HG03558 (cell line): ENCODE results near the gene CFAP300.

ENCODE experiments used
- ATAC-seq: cut with Tn5 transposase; IDR thresholded peaks from one replicate; pipeline ENCODE4 v1.9.1; 2021; ENCODE audit warnings: moderate number of reproducible peaks; ENCODE audit not compliant: unreplicated experiment; ENCODE audit errors: extremely low read depth

Gene CFAP300

DNA sequence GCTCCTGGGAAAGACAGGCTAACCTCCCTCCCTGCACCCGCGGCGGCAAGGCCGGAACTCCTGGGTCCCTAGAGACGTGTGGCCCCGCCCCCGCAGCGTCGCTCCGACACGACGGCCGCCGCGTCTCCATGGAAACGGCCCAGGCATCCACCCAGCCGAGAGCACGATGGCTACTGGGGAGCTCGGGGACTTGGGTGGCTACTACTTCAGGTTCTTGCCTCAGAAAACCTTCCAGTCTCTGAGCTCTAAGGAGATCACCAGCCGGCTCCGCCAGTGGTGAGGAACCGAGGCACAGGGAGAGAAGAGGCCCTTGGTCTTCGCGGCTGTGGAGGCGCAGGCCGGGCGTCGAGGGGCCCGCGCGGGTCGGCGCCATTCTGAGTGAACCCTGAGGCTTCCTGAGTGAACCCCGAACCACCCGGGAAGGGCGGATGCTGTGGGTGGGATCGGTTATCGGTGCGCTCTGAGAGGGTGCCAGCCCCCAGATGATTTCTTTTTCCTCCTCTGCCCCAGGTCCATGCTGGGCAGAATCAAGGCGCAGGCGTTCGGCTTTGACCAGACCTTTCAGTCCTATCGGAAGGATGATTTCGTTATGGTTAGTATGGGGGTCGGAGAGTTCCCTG is at the start of gene CFAP300:
Gene CFAP300 (plus strand): TSS at position 133 of the 620 bp plus-strand sequence. CDS start 34 bp downstream, at position 167.
- no peak for ATAC-seq

DNA sequence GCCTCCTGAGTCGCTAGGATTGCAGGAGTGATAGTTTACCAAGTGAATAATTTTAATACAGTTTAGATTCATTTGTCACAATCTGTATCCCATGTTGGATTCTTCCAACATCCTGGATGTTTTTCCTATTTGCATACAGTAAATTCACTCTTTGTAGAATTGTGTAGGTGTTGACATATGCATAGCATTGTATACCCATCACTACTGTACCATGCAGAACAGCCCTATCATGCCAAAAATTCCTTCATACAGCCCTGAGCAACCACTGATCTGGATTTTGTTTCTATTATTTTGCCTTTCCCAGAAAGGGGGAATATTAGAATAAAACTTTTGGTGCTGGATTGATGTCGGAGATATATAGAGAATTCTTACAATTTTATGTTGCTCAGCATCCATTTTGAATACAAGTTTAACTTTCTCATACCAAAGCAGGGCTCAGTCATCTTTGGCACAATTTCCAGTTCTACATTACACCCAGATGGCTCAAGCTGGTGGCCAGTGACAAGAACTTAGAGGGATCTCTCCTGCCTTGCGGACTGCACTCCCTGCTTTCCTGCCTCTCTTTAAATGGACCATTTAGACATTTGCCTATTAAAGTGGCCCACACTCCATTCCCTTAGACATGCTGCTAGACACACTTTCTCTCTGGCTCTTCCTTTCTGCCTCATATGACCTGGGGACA is 45.4 kb upstream of the CFAP300 start:
- ATAC-seq: no peak

DNA sequence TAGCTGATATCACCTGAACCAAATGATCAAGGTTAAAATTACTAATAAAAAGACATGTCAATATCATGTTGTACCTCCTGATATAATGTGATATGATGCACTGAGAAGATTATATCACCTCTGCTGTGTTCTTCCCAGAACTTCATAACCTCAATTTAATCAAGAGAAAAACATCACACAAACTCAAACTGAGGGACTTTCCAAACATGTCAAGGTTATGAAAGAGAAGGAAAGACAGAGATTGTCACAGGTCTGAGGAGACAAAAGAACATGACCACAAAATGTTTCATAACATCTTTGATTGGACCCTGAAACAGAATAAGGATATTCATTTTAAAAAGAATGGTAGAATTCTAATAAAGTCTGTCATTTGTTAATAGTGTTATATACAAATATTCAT is 43.0 kb upstream of the CFAP300 start:
- ATAC-seq: no peak

DNA sequence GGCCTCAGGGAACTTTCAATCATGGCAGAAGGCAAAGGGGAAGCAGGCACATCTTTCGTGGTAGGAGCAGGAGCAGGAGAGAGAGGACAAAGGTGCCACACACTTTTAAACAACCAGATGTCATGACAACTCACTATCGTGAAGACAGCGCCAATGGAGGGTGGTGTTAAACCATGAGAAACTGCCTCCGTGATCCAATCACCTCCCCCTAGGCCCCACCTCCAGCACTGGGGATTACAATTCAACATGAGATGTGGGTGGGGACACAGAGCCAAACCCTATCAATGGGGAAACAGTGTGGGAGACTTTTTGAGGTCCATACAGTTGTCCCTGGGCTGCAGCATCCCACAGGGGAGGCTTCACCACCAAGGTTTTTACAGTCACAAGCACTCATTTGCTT is 41.9 kb upstream of the CFAP300 start:
- no peak for ATAC-seq

DNA sequence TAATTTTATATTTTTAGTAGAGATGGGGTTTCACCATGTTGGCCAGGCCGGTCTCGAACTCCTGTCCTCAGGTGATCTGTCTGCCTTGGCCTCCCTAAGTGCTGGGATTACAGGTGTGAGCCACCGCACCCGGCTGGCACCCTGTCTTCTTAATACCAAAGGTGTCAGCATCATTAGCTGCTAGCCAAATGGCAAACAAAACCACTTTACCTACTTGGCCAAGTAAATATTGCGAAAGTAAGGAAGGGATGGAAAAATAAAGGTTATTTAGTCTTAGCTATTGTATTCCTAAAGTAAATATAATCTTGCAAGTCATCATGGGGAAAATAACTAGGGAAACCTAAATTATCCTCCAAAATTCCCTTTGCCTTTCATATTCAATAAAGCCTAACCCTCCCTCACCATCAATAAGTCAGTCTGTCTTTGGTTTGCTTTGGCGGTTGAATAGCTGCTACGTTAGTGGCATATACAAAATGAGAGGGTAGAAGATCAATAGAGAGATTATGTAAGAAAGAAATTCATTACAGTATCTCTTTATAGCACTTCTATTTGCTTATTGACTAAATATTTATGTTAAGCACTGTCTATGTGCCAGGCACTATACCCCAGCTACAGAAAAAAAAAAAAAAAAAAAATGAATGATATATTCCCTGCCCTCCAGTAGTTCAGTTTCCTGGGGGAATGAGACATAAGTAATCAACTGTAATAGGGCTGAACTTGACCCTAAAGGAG is 40.2 kb upstream of the CFAP300 start:
- no peak for ATAC-seq

DNA sequence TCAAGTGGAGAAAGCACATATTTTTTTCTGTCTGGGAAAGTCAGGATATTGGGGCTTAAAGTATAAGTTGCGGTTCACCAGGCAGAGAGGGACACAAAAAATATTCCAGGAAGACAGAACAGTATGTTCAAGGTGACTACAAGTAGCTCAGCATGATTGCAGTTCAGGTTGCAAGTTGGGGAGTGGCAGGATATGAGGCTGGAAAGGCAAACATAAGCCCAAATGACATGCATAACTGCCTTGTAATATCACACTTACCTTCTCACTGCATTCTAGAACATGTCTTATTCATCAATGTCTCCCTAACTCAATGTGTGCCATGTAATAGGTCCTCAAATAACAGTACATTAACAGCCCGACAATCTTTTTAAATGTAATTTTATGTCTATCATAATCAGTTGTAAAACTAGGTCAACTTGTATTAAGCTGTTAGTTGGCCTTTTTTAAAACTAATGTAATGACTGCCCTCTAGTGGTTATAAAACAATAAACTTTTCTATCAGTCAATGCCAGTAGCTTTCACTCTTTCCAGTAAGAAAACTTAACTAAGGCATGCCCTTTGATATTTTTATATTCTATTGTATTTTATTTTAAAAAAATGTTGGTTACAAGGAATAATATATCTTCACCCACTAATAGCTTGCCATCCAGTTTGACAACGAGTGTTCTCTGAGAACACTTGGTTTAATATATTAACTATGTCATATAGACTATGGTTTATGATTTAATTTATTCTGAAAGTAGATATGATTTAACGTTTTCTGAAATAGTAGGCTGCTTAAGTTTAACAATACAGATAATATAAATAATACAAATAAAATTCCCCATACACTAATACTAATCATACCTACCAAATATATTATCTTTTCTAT is 39.4 kb upstream of the CFAP300 start:
- no peak for ATAC-seq

DNA sequence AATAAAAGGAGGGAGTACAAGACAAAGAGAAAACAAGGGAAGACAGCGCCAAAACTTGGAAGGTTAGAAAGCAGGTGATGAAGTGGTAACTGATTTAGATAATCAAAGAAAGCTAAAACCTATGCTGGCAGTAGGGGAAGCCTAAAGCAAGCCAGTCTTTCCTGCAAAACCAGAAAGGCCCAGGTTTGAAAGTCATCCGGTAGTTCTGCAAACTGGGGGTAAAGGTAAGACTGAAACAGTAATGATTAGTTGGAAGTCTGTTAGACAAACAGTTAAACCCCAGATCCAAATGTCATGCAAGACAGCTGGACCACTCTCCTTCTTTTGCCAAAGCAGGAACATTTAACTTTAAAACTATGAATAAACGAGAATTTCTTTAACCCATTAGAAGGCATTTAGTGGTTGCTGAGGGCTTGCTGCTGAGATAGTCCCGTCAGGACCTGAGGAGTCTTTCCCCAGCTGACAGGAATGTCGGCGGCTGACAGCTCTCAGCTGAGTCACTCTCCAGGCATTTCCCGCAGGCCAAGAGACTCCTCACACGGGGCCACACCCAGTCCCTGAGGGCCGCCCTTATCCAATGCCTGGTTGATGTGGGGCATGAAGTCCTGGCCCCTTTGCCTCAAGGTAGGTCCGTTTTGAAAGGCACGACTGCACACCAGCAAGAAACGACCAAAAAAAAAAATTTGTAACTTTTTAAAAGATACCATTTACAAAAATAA is 36.3 kb upstream of the CFAP300 start:
- ATAC-seq: no peak

DNA sequence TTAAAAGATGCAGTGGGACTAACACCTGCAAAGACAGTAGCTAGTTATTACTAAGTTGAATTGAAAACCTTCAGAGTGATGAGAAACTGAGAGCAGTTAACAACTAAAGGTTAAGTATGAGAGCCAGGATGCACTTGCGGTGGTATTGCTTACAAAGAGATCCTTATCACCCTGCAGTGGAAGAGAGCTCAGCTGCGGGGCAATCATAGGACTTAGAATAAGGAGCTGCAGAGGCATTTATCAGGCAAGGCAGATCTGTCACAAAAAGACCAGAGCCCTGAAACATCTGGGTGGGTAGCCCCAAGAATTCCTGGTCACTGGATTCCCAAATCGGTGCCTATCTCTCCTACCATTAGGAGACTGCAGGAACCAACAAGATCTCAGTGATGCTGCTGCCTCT is 34.3 kb upstream of the CFAP300 start:
- ATAC-seq: no peak

DNA sequence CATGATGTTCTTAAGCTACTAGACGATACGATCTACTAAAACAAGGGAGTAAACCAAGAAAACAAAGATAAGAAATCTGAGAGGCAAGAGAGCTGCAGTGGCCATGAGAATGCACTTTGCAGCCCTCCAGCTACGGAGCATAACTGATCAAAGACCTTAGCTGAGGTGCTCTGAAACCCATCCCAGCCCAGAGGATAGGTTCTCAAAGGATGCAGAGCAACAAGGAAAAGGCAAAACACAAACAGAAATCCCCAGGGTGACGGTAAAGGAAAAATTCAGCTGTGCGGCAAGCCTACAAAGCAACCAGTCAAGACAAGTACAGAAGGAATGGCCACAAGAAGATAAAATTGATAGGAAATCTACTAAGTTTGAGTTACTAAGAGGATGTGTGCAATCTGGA is 32.5 kb upstream of the CFAP300 start:
- no peak for ATAC-seq

DNA sequence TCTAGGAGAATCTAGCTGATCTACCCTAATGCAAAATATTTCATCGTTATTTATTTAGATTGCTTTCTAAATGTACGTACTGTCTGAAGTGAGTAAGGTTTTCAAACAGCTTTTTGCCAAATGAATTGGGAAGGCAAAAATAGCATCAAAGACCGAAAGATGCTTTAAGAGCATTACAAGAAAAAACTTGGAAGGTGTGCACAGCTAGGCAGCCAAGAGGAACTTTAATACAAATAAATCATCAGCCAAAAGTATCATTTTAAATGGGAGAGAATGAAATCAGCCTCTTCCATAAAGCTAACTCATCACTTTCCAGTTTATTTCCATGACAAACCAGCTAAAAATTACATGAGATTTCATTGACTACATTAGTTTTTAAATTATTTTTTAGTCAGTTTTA is 30.2 kb upstream of the CFAP300 start:
- no peak for ATAC-seq

DNA sequence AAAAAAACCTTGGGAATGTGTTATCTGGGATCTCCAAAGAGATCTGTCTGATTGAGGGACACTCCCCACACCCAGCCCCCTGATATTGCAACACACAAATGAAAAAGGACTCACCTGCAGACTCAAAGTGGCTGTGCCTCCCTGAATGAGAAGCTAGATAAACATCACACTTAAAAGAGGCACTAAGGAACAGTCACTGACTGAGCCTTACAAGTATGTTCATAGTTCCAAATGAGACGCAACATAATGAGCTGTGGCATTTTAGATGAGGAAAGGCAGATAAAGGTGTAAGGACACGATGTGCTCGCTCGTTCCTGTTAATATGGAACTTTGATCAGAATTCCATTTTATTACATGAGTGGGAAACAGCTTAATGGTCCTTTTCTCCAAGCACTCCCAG is 21.0 kb upstream of the CFAP300 start:
- ATAC-seq: no peak

DNA sequence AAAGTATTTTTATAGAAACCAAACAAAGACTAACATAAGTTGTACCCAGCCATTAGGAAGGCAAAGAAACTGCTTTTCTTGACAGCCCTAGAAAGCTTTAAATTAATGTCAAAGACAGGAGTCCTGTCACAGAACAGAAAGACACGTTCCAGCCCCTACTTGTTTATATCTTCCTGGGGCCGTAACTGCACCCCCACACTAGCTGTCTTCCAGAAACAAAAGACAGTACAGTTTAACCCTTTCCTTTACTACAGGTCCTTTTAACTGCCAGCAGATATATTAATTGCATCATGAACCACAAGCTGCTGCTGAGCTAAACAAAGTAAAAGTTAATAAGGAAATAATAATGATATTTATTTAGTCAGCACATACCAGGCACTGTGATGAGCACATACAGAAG is 20.3 kb upstream of the CFAP300 start:
- ATAC-seq: no peak

DNA sequence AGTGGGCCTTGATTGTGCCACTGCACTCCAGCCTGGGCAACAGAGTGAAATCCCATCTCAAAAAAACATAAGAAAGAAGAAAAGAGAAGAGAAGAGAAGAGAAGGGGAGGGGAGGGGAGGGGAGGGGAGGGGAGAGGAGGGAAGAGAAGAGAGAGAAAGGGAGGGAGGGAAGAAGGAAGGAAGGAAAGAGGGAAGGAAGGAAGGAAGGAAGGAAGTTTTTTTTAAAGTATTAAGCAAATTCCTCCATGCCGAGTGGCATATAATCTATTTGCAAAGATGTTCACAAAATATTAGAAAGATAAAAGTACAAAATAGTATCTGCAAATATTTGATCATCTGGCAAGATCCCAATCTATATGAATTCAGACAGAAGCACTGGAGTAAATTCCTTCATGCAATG is 10.5 kb upstream of the CFAP300 start:
- ATAC-seq: no peak

DNA sequence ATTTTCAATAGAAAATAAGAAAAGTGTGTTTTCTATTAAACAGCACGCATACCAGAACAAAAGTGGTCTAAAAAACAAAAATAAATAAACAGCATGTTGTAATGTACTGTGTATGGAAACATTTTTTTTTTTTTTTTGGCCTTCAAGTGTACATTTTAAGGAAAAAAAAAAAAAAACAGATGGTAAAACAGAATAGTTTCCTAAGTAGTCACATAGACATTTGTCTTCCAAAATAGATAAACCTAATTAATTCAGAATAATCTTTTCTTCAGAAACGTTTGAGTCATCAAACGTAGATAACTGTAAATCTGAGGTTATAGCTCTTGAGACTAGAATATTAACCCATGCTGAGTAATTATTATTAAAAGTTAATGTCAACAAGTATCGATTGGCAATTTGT is 396 bp upstream of the CFAP300 start:
- no peak for ATAC-seq

DNA sequence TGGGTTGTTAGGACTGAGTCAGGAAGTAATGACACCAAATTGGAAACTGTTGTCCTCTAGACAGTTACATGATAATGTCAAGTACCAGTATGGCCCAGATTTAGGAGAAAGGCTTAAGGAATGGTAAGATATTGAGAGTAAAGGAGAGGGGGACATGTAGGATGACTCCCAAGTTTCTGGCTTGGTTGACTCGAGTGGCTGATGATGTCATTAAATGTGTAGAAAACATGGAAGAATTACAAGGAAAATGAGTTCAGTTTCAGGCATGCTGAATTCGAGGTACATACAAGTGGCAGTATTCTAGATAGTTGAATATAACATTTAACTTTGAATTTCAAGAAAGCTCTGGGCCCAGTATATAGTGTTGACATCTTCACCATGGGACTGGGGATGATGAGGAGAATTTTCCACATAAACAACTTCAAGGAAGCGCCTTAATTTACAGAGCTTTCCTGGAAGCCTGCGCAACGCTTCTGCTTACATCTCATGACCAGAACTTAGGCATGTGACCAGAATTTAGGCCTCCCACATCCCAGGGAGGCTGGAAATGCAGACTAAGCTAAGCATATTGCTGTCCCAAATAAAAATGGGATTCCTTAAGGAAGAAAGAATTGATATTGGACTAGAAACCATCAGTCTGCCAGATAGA is 3.8 kb downstream of the CFAP300 start:
- ATAC-seq: no peak

DNA sequence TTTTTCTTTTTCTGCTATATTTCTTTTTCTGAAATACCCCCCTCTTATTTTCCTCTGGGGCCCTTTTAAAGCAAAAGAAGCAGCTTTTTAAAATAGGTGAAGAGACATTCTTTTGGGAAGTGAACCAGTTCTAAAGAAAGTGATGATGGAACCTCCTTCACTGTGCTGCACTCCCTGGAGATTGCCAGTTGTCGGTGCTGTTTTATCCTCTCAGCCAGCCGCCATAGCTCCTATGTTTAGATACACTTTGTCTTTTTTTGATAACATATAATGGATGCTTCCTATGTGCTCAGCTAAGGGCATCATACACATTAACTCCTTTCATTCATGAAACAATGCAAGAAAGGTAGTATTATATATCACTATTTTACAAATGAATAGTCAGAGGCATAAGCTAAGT is 14.0 kb downstream of the CFAP300 start:
- no peak for ATAC-seq

DNA sequence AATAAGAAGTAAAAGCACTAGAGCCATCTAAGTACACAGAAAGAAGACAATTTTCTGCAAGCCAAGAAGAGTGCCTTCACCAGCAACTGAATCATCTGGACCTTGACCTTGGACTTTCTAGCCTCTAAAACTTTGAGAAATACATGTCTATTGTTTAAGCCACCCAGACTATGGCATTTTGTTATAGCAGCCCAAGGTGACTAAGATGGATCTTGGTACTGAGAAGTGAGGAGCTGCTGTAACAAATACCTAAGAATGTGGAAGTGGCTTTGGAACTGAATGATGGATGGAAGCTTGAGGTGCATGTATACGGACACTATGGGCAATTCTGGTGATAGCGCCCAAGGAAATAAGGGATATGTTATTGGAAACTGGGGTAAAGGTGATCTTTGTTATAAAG is 14.9 kb downstream of the CFAP300 start:
- ATAC-seq: no peak

DNA sequence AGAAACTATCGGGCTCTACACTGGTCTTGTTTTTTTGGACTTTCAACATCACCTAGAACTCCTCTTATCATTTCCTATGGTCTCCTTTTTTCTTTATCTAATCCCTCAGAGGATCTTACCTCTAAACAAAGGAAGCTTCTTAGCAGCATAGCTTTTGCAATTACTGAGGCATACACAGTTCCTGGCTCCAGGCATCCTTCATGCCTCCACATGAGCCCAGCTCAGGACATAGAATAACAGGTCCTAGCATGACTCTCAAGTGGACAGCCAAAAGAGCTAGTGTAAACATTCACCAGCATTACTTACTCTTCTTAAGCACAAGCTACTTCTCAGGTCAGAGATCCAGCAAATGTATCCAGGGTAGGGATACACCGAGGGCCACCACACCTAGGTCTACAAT is 17.1 kb downstream of the CFAP300 start:
- ATAC-seq: no peak

DNA sequence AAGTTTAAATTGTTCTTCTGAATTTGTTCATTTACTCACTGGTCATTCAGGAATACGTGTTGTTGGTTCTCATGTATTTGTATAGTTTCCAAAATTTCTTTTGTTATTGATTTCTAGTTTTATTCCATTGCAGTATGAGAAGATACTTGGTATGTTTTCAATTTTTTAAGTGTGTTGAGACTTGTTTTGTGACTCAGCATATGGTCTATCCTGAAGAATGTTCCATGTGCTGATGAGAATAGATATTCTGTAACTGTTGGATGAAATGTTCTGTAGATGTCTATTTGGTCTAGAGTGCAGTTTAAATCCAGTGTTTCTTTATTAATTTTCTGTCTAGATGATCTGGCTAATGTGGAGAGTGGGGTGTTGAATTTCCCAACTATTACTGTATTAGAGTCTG is 23.5 kb downstream of the CFAP300 start:
- no peak for ATAC-seq
